ENCODE results near the gene LCE7A. TPM values are rescaled to one million over a fixed set of nuclear protein-coding genes. Genes with fewer than 3 reads are reported as not detected.

Gene LCE7A
- total and polyA plus RNA-seq, 10 of the 15 experiments (the other 5 are each of a cell fraction or from before 2014, with no cell fraction given), result not detected

DNA sequence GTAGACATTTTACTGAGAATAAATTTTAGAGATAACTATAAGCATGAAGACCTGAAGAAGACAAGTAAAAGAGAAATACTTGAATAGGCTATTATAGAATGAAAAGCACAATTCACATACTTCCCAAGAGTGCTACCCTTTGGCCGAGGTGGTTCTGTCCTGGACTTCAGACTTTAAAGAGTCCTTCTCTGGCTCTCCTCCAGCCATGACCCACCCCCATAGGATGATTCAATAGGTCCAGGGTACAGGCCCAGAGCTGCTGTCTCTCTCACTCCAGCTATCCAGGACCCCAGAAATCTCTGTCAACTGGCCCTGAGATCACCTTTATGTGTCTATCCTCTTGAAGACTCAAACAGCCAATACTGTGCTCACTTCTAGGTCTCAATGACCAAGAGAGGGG lies 17.0 kb downstream of the LCE7A start:
- Histone ChIP-seq H4K20me1 (ENCODE audit: control insufficient read depth, insufficient read depth) (no peaks in the 10 kb centered on the region), H3K27ac (ENCODE audit: control insufficient read depth, insufficient read depth) (no peak overlapping the region), H3K79me2 (ENCODE audit: control insufficient read depth, insufficient read depth, low read length) (no peaks in the 10 kb centered on the region), H3K9me3 (replicated peaks; ENCODE audit: control insufficient read depth, insufficient read depth, low read length) (no peaks in the 10 kb centered on the region), H3K27me3 (replicated peaks in 1 of 2; ENCODE audit: control insufficient read depth in 2 of 2, insufficient read depth in 2 of 2, low read length in 1 of 2) (no peaks in the 10 kb centered on the region), H3K36me3 (ENCODE audit: control insufficient read depth in 2 of 2, insufficient read depth in 2 of 2, low read length in 1 of 2) (no peaks in the 10 kb centered on the region), H3K4me3 (no peak overlapping the region), H3K4me1 (ENCODE audit: control insufficient read depth, insufficient read depth, low read length) (peaks cover 26% of the 10 kb centered on the region), H3K9ac (ENCODE audit: control insufficient read depth, insufficient read depth, low read length) (no peak overlapping the region), H3K4me2 (ENCODE audit: control insufficient read depth, insufficient read depth) (no peak overlapping the region), H2AFZ (ENCODE audit: control insufficient read depth, low read depth, low read length) (no peak overlapping the region)
- BruUV-seq (replicated peaks), result no TSS peak
- ATAC-seq (no peak), DNase-seq (ENCODE audit: low read depth, low spot score) (no peak), FAIRE-seq (no peak)
- TF ChIP-seq ZZZ3 (IDR thresholded peaks at IDR 0.05; ENCODE audit: control insufficient read depth, insufficient read length, low read depth) (no peak), CHD1 (IDR thresholded peaks at IDR 0.05; ENCODE audit: low read depth, low read length) (no peak), DPF2 (IDR thresholded peaks at IDR 0.05) (no peak), IKZF1 (conservative IDR thresholded peaks at IDR 0.05) (no peak), MEF2B (IDR thresholded peaks at IDR 0.05; ENCODE audit: partially characterized antibody, poor library complexity, severe bottlenecking) (no peak), RELA (IDR thresholded peaks at IDR 0.05; ENCODE audit: borderline replicate concordance, partially characterized antibody) (no peak)
- TF ChIP-seq, protein P1, sequence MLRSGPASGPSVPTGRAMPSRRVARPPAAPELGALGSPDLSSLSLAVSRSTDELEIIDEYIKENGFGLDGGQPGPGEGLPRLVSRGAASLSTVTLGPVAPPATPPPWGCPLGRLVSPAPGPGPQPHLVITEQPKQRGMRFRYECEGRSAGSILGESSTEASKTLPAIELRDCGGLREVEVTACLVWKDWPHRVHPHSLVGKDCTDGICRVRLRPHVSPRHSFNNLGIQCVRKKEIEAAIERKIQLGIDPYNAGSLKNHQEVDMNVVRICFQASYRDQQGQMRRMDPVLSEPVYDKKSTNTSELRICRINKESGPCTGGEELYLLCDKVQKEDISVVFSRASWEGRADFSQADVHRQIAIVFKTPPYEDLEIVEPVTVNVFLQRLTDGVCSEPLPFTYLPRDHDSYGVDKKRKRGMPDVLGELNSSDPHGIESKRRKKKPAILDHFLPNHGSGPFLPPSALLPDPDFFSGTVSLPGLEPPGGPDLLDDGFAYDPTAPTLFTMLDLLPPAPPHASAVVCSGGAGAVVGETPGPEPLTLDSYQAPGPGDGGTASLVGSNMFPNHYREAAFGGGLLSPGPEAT (IDR thresholded peaks at IDR 0.05; ENCODE audit: low read depth), result no peak
- ChIA-PET RAD21 (ENCODE audit: unreplicated experiment) (interaction anchor here (1.3 to 1.9 kb wide), 2 partner anchors 33 to 49 kb away, joined by 3 to 10 read pairs; no protein-coding TSS in a partner anchor), SMC1A (ENCODE audit: uncharacterized antibody, unreplicated experiment) (interaction anchor here (2.3 kb wide), 1 partner anchor 49 kb away, joined by 9 read pairs; no protein-coding TSS in a partner anchor), CTCF (interaction anchor here (2.3 to 4.3 kb wide), 3 partner anchors 11 to 316 kb away, joined by 9 to 38 read pairs (median 29); no protein-coding TSS in a partner anchor), POLR2A (no interaction called here)
- intact Hi-C loops (cut with micrococcal nuclease; ENCODE audit: unreplicated experiment) (loop anchor here (10.0 kb wide), 1 partner anchor 158 kb away; the partner anchor contains the start of gene SPRR1B), in situ Hi-C loops (cut with MboI) (loop anchor here (10.0 kb wide), 1 partner anchor 318 kb away; no protein-coding TSS in a partner anchor)
- WGBS (ENCODE audit: insufficient coverage, insufficient replicate concordance, low lambda C conversion rate, missing lambda C conversion rate), result 0% methylated on average over 1 of the region's 1 CpG
